HFFc6 (cell line): ENCODE results near the gene KRTAP15-1. TPM values are rescaled to one million over a fixed set of nuclear protein-coding genes. Genes with fewer than 3 reads are reported as not detected.

Source experiments
- DNase-seq: peaks from one replicate; pipeline ENCODE4 v3.0.0-alpha.2; 2018
- H3K27ac Mint-ChIP-seq: 2 replicates; pipeline ENCODE4 v1.8.0; 2020; ENCODE audit warnings: mild to moderate bottlenecking, mixed read lengths
- H3K27me3 Mint-ChIP-seq: 2 replicates; pipeline ENCODE4 v1.8.0; 2021; ENCODE audit warnings: mild to moderate bottlenecking, moderate library complexity, mixed read lengths; ENCODE audit not compliant: insufficient read depth
- H3K36me3 Mint-ChIP-seq: 2 replicates; pipeline ENCODE4 v1.8.0; 2021; ENCODE audit warnings: low read depth, mixed read lengths
- H3K4me1 Mint-ChIP-seq: 2 replicates; pipeline ENCODE4 v1.8.0; 2020; ENCODE audit warnings: low read depth, mixed read lengths
- H3K4me3 Mint-ChIP-seq: 2 replicates; pipeline ENCODE4 v1.8.0; 2020; ENCODE audit warnings: mild to moderate bottlenecking, moderate library complexity, mixed read lengths
- H3K9me3 Mint-ChIP-seq: 2 replicates; pipeline ENCODE4 v1.8.0; 2020; ENCODE audit warnings: mild to moderate bottlenecking, mixed read lengths
- total RNA-seq, 6 experiments: library from RNA; stranded (reverse); fragmentation: NEBNext Ultra II Directional; extraction: Animal tissue kit (Norgen Biotek cat#: 25700); gene quantifications; 2 replicates in 1 of 6; 3 replicates in 5 of 6; pipeline ENCODE4 v1.2.3, GENCODE V29; 2021
- TF ChIP-seq, protein P1 (sequence below): fragments of 200-600 bp; sonication (generic); IDR thresholded peaks from 2 replicates; pipeline ENCODE4 v1.5.0; 2021; ENCODE audit warnings: antibody characterized with exemption, mild to moderate bottlenecking

Gene KRTAP15-1
- total RNA-seq, 6 experiments from 2014 or later: not detected

DNA sequence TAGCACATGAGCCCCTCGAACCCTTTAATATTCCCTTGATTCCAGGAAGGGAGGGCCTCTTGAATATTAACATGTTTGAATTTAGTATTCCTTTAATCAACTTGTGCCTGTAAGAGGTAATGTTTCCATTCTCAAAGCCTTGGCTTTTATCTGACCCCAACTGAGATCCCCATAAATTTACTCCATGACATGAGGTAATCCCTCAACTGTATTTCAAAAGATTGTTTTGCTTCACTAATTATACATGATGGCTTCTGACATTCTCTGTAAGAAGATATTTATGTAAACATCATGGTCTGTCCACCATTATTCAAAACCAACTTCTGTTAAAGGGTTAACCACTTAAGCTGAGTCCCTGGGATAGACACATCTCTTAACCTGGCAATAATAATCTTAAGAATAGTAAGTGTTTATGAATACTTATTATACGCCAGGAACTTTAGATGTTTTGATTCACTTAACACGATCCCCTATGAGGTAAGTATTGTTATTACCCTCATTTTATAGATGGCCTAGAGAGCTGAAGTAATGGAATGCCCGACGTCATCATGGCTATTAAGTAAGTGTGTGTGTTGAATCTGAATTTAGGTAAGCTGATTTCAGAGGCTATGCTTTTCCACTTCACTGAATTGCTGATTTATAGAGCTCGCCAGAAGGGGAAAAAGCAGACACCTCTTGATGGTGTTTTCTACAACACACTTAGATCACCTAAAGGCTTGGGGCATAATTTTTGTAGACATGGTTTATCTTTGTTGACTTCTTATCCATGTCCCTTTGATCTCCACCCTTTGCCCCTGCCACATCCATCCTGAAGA is 29.0 kb downstream of the KRTAP15-1 start:
- Mint-ChIP-seq H3K4me3 (no peak overlapping the region), H3K36me3 (no peaks in the 10 kb centered on the region), H3K9me3 (peaks cover 37% of the 10 kb centered on the region), H3K27me3 (no peaks in the 10 kb centered on the region), H3K4me1 (no peaks in the 10 kb centered on the region), H3K27ac (no peak overlapping the region)
- TF ChIP-seq, protein P1, sequence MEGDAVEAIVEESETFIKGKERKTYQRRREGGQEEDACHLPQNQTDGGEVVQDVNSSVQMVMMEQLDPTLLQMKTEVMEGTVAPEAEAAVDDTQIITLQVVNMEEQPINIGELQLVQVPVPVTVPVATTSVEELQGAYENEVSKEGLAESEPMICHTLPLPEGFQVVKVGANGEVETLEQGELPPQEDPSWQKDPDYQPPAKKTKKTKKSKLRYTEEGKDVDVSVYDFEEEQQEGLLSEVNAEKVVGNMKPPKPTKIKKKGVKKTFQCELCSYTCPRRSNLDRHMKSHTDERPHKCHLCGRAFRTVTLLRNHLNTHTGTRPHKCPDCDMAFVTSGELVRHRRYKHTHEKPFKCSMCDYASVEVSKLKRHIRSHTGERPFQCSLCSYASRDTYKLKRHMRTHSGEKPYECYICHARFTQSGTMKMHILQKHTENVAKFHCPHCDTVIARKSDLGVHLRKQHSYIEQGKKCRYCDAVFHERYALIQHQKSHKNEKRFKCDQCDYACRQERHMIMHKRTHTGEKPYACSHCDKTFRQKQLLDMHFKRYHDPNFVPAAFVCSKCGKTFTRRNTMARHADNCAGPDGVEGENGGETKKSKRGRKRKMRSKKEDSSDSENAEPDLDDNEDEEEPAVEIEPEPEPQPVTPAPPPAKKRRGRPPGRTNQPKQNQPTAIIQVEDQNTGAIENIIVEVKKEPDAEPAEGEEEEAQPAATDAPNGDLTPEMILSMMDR: no peak
- DNase-seq: no peak

DNA sequence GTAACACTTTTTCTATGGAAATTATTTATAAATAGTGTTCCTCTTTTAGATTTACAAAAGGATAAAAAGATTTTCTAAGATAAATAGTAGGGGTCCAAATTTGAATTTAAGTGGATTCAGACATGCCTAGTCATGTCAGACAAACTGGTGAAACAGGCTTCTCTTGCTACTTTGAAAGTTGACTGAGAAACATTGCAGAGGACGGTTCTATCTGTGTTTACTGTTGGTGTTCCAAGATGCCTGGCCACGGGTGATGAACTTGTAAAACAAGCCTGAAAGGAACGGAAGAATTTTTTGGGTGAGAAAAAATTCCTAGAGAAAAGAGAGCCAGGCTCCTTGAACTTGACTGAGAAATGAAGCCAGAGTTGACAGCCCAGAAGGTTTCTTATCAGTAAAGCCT is 37.9 kb downstream of the KRTAP15-1 start:
- Mint-ChIP-seq H3K27ac (no peak overlapping the region), H3K27me3 (no peaks in the 10 kb centered on the region; the same call in 1 of the 2 replicates), H3K4me1 (no peaks in the 10 kb centered on the region), H3K9me3 (peaks cover 39% of the 10 kb centered on the region), H3K4me3 (no peak overlapping the region), H3K36me3 (no peaks in the 10 kb centered on the region)
- TF ChIP-seq, protein P1: no peak
- DNase-seq: no peak

DNA sequence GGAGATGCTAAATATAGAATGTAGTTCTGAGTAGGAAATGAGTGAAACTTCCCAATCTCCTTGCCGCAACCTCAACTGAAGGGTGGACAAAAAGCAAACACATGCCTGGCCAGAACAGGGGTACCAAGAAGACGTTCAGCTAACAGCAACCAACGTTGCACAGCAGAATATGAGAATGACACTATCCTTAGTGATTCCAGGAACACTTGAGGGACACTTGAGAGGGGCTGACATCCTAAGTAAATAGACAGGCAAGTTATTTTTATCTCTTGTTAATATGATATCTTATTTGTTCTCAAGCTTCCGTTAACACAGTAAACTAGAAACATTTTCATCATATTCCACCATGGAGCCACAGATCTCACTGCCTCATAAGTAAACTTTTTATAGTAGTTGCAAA is 39.2 kb downstream of the KRTAP15-1 start:
- TF ChIP-seq, protein P1: no peak
- Mint-ChIP-seq H3K4me3 (no peak overlapping the region), H3K4me1 (no peaks in the 10 kb centered on the region), H3K27me3 (no peaks in the 10 kb centered on the region; the same call in 1 of the 2 replicates), H3K9me3 (peaks cover 33% of the 10 kb centered on the region), H3K36me3 (no peaks in the 10 kb centered on the region), H3K27ac (no peak overlapping the region)
- no peak for DNase-seq

DNA sequence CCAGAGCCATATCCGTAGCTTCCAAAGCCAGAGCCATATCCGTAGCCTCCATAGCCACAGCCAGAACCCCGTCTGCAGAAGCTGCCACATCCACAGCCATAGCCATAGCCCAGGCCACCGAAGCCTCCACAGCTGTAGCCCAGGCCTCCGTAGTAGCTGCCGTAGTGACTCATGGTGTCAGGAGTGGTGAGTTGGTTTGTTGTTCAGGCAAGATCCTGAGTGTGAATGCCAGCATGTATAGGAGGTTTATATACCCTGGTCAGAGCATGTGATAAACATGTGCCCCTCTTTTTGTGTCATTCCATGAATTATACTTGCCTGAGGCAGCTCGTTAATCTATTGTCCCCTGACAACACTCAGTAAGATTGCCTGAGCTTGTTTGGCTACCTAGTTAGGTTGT is 40.1 kb downstream of the KRTAP15-1 start, which contains the start of gene KRTAP19-1:
Gene KRTAP19-1, minus strand, starts transcription at position 223 of the 400 bp plus-strand sequence. Its CDS starts 50 bp downstream, at position 173.
- no peak for DNase-seq
- no peak within 1 kb of the TSS for H3K4me3 Mint-ChIP-seq
- H3K36me3 Mint-ChIP-seq: no peaks in the 10 kb centered on the region
- TF ChIP-seq, protein P1: no peak
- H3K4me1 Mint-ChIP-seq: no peaks in the 10 kb centered on the region
- H3K9me3 Mint-ChIP-seq: peaks cover 35% of the 10 kb centered on the region
- H3K27me3 Mint-ChIP-seq: no peaks in the 10 kb centered on the region
- no peak within 1 kb of the TSS for H3K27ac Mint-ChIP-seq

DNA sequence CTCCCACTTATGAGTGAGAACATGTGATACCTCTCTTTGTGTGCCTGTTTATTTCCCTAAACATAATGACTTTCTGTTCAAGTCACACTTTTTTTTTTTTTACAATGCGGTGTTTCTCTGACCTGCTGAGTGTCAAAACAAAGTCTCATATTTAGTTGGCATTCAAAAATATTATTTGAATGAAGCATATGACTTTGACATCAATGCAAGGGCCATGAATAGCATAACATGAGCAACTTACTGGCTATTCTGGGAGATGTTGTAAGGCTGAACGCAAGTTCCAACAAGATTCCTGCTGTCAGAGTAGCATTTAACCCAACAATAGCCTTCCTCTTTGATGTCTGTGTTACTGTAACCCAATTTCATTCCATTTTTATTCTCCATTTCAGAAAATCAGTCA is 42.1 kb downstream of the KRTAP15-1 start:
- H3K4me1 Mint-ChIP-seq: no peaks in the 10 kb centered on the region
- no peak overlapping the region for H3K4me3 Mint-ChIP-seq

More for the DNA sequence above, 42.1 kb downstream of the KRTAP15-1 start:
- no peaks in the 10 kb centered on the region for H3K27me3 Mint-ChIP-seq
- no peak for DNase-seq
- no peak overlapping the region for H3K27ac Mint-ChIP-seq
- no peaks in the 10 kb centered on the region for H3K36me3 Mint-ChIP-seq
- peaks cover 47% of the 10 kb centered on the region for H3K9me3 Mint-ChIP-seq
- TF ChIP-seq, protein P1: no peak
